ENCODE measurements around the gene PIGX. TPM values are rescaled to one million over a fixed set of nuclear protein-coding genes. Genes with fewer than 3 reads are reported as not detected.

Gene PIGX
- 32.1 and 43.6 TPM in 2 replicates for total RNA-seq (2014; rRNA removed; shearing (Covaris generic))

- peak; percentile 83 for DNase-seq (ENCODE audit: low read depth)
These were observed at the start of gene PIGX, which contains the start of gene CEP19 for GRCh38 chr3:196711838-196712513. Gene PIGX (plus strand): TSS chr3:196712377. Gene CEP19 (minus strand): TSS chr3:196712250. CDS start chr3:196708657, 3,593 bp downstream.

GRCh38 chr3:196662711-196663571 lies 49.2 kb upstream of the PIGX start:
- no peak for DNase-seq (ENCODE audit: low read depth)

- DNase-seq (ENCODE audit: low read depth): peak; percentile 97
These were observed 45.9 kb upstream of the PIGX start for GRCh38 chr3:196666001-196666867.

DNA sequence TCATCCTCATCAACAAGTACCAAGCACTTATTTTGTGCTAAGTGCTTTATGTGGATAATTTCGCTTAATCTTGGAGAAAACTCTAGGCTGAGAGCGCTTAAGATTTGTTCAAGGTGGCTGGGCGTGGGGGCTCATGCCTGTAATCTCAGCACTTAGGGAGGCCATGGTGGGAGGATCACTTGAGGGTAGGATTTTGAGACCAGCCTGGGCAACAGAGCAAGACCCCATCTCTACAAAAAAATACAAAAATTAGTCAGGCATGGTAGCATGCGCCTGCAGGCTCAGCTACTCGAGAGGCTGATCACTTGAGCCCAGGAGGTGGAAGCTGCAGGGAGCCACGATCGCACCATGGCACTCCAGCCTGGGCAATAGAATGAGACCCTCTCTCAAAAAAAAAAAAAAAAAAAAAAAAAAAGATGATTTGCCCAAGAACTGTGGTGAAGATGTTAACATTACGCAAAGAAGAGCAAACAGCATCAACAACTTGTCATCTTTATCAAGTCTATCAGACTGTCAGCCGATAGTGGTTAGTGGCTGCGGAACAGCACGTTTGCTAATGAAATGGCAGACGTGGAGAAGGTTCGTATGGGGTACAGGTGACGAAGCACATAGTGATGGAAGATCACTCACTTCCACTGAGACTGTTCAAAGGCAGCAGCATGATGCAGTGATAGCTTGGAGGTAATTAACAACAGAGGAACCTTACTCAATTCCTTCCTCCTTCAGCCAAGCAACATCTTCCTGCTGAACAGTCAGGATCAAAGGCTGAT lies 44.9 kb upstream of the PIGX start:
- DNase-seq (ENCODE audit: low read depth): no peak

DNA sequence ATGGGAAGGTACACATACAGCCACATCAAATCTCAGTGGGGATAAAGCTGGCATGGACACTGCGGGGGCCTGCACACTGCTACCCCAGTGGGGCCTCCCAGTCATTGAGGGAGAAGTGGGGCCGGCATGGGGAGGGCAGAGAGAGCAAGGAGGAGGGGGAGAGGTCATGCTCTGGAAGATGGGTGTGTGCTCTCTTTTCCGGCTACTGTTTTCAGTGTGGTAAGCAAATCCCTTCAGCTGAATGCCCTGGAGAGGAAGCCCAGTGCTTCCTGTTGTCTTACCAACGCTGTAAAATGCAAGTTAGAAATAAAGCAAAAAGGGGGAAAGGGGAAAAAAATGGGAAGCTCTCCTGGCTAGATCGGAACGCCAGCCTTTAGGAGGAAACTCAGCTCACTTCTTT lies 41.8 kb upstream of the PIGX start:
- no peak for DNase-seq (ENCODE audit: low read depth)

DNA sequence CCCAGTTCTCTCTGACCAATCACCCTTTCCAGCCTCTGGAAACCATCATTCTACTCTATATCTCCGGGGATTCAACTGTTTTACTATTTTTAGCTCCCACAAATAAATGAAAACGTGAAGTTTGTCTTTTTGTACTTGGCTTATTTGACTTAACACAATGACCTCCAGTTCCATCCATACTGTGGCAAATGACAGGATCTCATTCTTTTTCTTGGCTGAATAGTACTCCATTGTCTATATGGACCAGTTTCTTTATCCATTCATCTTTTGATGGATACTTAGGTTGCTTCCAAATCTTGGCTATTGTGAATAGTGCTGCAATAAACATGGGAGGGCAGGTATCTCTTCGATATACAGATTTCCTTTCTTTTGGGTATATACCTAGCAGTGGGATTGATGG lies 38.5 kb upstream of the PIGX start:
- no peak for DNase-seq (ENCODE audit: low read depth)

DNA sequence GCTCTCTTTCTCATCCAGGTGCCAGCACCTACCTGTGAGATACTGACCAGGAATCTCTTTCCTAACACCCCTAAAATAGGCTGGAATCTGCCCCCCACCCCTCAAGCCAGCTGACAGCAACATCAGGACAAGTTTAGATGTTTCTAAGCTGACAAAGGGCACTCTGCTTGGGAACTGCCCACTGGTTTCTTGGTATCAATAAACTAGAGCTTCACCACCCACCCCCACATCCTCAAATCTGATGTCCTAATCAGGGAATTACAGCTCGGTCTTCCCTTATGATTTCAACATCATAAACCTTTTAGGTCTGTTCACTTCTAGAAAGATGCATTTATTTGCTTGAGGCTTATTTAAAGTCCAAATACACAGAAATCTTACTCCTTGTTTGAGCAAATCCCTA lies 34.8 kb upstream of the PIGX start:
- no peak for DNase-seq (ENCODE audit: low read depth)

DNA sequence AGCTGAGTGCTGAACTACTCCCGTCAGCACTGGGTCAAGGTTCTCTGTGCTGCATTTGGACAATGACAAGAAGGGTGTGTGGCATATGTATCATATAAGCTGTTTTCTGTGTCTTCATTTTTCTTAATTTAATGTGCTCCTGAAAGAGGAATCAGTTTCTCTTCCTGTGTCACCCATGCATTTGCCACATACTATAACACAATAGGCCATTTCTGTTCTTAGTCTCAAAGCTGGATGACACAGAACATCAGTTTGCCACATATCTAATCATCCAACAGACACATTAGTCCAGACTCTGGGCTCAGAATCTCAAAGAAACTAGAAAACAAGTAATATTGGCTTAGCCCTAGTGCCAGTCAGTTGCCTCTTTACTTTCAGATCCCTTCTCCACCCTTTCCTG lies 34.2 kb upstream of the PIGX start:
- no peak for DNase-seq (ENCODE audit: low read depth)

- DNase-seq (ENCODE audit: low read depth): peak; percentile 65
These were observed 27.4 kb upstream of the PIGX start for GRCh38 chr3:196684548-196685407.

DNA sequence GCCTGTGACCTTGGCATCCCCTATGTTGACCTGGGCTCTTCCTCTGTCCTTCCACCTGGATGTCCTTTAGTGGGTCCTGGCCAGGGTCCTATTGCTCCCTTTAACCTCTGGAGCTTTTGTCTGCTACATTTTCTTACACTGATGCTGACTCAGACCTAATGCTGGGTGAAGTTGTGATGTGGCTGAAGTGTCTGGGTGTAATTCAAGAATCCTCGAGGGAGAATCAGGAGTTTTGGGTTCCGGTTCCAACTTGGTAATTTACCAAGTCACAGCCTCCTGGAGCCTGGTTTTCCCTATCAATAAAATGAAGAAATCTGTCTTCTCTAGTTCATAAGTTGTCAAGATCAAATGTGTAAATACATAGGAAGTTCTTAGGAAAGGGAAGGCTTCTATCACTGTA lies 25.7 kb upstream of the PIGX start:
- no peak for DNase-seq (ENCODE audit: low read depth)

- DNase-seq (ENCODE audit: low read depth): no peak
These were observed 23.8 kb upstream of the PIGX start for GRCh38 chr3:196688349-196688748.

GRCh38 chr3:196689941-196690660 lies 22.1 kb upstream of the PIGX start:
- no peak for DNase-seq (ENCODE audit: low read depth)

DNA sequence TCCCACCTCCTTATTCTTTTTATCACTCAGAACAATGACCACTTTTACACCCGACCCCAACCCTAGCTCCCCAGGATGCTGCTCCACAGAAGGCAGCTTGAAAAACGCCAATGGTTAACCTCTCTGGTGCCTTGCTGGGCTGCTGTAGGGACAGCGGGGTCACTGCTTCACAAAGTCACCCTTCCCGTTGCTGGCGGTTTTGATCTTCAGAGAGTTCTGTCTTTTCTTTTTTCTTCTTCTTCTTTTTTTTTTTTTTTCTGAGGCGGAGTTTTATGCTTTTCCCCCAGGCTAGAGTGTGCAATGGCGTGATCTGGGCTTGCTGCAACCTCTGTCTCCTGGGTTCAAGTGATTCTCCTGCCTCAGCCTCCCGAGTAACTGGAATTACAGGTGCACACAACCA lies 20.8 kb upstream of the PIGX start:
- no peak for DNase-seq (ENCODE audit: low read depth)

GRCh38 chr3:196694202-196694638 lies 18.0 kb upstream of the PIGX start:
- DNase-seq (ENCODE audit: low read depth): peak; percentile 40

DNA sequence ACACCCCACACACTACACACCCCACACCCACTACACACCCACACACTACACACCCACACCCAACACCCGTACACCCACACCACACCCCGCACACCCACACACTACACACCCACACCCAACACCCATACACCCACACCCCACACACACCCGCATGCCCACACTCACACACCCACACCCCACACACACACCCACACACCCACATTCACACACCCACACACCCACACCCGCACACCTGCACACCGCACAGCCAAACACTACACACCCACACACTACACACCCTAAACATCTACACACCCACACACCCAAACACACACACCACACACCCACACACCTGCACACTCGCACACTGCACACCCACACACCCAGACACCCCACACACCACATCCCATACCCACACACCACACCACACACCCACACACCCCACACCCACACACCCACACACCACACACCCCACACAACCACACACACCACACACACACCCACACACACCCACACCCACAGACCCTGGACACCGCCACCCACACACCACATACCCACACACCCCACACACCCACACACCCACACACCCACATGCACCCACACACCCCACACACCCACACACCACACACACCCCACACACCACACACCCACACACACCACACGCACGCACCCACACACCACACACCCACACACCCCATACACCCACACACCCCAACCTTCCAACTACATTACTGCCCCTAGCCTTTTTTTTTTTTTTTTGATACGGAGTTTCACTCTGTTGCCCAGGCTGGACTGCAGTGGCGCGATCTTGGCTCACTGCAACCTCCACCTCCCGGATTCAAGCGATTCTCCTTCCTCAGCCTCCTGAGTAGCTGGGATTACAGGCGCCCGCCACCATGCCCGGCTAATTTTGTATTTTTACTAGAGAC lies 17.0 kb upstream of the PIGX start:
- no peak for DNase-seq (ENCODE audit: low read depth)

DNA sequence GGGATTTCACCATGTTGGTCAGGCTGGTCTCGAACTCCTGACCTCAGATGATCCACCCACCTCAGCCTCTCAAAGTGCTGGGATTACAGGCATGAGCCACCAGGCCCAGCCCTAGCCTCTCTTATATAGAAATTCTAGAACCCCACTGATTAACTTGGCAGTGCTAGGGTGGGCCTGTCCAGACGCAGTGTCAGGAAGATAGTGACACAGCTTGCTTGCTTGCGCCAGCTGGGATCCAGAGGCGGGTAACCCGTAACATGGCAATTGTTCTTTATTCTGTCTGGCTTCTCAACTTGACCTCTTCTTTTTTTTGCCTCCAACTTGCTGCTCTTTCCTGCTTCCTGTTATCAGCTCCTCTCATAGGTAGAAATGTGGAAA lies 16.3 kb upstream of the PIGX start:
- DNase-seq (ENCODE audit: low read depth): no peak

GRCh38 chr3:196697270-196697669 lies 14.9 kb upstream of the PIGX start:
- no peak for DNase-seq (ENCODE audit: low read depth)

DNA sequence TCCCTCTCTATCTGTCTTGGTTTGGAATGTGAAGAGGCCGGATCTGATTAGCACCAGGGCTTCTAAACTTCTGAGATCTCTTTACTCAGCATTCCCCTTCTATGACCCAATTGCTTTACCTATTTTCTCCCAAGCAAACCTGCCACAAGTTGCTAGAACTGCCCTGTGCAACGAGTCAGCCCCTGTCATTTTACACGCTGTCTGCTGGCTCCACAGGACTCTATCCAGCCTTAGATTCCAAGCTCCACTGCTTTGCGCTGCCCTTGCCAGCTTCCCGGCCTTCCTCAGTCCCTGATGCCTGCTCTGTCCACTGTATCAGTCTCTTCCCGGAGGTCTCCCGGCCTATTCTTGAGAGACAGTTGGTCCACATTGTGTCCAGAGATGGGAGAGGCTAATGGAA lies 12.4 kb upstream of the PIGX start:
- DNase-seq (ENCODE audit: low read depth): no peak

GRCh38 chr3:196700801-196701200 lies 11.4 kb upstream of the PIGX start:
- no peak for DNase-seq (ENCODE audit: low read depth)
